ENCODE data around the gene KRTAP4-16.
"Not testable (repeated sequence)": the region's sequence is repeated elsewhere in the genome, so short reads cannot be mapped to it uniquely, and the experiment has no call there.

Gene KRTAP4-16

GRCh38 chr17:41118721-41119120, 16.7 kb upstream of the KRTAP4-16 start:
- no peak for DNase-seq

GRCh38 chr17:41117846-41118386, 15.9 kb upstream of the KRTAP4-16 start, which contains the start of gene KRTAP4-11:
Gene KRTAP4-11 (minus strand): TSS chr17:41118373. CDS start chr17:41118315, 58 bp downstream.
- DNase-seq = not testable (repeated sequence)

- no peak for DNase-seq
Observed at GRCh38 chr17:41116297-41116696, 14.3 kb upstream of the KRTAP4-16 start.

GRCh38 chr17:41111151-41111885, 9.3 kb upstream of the KRTAP4-16 start:
- DNase-seq = no peak

- DNase-seq = not testable (repeated sequence)
Observed at GRCh38 chr17:41108728-41109386, 6.8 kb upstream of the KRTAP4-16 start.

- no peak for DNase-seq
Observed at GRCh38 chr17:41107941-41108450, 6.0 kb upstream of the KRTAP4-16 start.

GRCh38 chr17:41105347-41105746, 3.3 kb upstream of the KRTAP4-16 start, which contains the start of gene KRTAP4-9:
Gene KRTAP4-9 (plus strand): TSS chr17:41105389. CDS start chr17:41105389, 0 bp downstream.
- DNase-seq = not testable (repeated sequence)

GRCh38 chr17:41104386-41105038, 2.5 kb upstream of the KRTAP4-16 start:
- not testable (repeated sequence) for DNase-seq

GRCh38 chr17:41103896-41104295, 1.9 kb upstream of the KRTAP4-16 start:
- DNase-seq = no peak

GRCh38 chr17:41099682-41100480, 2.1 kb downstream of the KRTAP4-16 start:
- DNase-seq = not testable (repeated sequence)

- no peak for DNase-seq
Observed at GRCh38 chr17:41098481-41098880, 3.5 kb downstream of the KRTAP4-16 start.

GRCh38 chr17:41098042-41098441, 4.0 kb downstream of the KRTAP4-16 start, which contains the start of gene KRTAP4-8:
Gene KRTAP4-8 (minus strand): TSS chr17:41098142. CDS start chr17:41098084, 58 bp downstream.
- no peak for DNase-seq

GRCh38 chr17:41096055-41096454, 6.0 kb downstream of the KRTAP4-16 start:
- no peak for DNase-seq

GRCh38 chr17:41088760-41089352, 13.2 kb downstream of the KRTAP4-16 start:
- DNase-seq = not testable (repeated sequence)

GRCh38 chr17:41084100-41084856, 17.7 kb downstream of the KRTAP4-16 start, which contains the start of gene KRTAP4-7:
Gene KRTAP4-7 (plus strand): TSS chr17:41084150. CDS start chr17:41084207, 57 bp downstream.
- DNase-seq = not testable (repeated sequence)

- DNase-seq = not testable (repeated sequence)
Observed at GRCh38 chr17:41083427-41083826, 18.6 kb downstream of the KRTAP4-16 start.

- no peak for DNase-seq
Observed at GRCh38 chr17:41082626-41083025, 19.4 kb downstream of the KRTAP4-16 start.

GRCh38 chr17:41076788-41077187, 25.2 kb downstream of the KRTAP4-16 start:
- DNase-seq = no peak

GRCh38 chr17:41073676-41074075, 28.3 kb downstream of the KRTAP4-16 start:
- no peak for DNase-seq

GRCh38 chr17:41071606-41072360, 30.2 kb downstream of the KRTAP4-16 start:
- DNase-seq = no peak

Measured in cerebellar nuclear complex (tissue), 1 donor.